GM12874 (cell line): ENCODE measurements around the gene ALK.

ENCODE experiments used
- TF ChIP-seq, protein P1 (sequence below): IDR thresholded peaks from 2 replicates; pipeline ENCODE4 v1.5.1; 2011; ENCODE audit warnings: low read depth, mild to moderate bottlenecking, control low read depth, low read length, moderate library complexity; ENCODE audit not compliant: insufficient read depth

ALK gene

DNA sequence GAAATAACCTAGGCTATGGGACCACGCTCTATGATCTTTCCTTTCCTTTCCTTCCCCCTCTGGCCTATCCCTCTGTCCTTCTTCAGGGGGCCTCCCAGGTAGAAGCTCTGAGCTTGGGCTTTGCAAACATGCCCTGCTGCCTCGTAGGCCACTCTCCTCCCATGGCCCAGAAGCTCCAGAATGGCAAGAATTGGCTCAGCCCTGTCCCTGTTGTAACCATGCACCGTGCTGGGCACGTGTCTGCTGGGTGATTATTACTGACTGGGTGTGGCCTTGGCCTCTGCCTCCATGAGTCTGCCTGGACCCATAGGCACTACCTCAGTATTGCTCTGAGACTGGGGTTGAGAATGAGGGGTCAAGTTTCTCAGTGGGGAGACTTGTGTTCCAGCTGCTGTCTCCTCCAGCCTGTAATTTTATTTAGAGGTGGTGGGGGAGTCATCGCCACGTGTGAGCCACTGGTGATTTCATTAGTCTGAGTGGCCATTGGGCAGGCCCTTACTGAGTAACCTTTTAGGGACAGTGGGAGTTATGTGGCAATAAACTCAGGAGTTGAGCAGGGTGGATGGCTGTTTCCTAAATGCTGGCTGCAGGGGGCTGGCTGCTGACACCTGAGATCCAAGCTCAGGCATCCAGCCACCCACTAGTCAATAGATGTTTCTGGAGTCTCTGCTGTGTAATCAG lies 648.2 kb downstream of the ALK start:
- TF ChIP-seq, protein P1, sequence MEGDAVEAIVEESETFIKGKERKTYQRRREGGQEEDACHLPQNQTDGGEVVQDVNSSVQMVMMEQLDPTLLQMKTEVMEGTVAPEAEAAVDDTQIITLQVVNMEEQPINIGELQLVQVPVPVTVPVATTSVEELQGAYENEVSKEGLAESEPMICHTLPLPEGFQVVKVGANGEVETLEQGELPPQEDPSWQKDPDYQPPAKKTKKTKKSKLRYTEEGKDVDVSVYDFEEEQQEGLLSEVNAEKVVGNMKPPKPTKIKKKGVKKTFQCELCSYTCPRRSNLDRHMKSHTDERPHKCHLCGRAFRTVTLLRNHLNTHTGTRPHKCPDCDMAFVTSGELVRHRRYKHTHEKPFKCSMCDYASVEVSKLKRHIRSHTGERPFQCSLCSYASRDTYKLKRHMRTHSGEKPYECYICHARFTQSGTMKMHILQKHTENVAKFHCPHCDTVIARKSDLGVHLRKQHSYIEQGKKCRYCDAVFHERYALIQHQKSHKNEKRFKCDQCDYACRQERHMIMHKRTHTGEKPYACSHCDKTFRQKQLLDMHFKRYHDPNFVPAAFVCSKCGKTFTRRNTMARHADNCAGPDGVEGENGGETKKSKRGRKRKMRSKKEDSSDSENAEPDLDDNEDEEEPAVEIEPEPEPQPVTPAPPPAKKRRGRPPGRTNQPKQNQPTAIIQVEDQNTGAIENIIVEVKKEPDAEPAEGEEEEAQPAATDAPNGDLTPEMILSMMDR = no peak

DNA sequence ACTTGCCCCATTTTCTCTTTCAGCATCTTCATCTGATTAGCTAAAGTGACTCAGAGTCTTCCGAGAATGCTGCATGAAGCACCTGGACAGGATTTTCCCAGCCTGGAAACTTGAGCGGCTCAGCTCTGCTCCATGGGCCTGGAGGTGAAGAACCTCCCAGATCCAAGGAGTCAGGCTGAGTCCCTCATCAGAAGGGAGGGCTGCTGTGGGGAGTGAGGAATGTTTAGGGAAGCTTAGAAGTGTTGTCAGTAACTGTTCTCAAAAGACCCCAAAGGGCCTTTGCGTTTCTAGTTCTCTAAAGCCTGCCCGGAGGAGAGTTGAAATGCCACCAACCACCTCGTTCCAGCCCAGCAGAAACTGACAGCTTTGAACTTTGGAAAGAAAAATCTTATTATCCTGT lies 649.1 kb downstream of the ALK start:
- TF ChIP-seq, protein P1 = no peak

DNA sequence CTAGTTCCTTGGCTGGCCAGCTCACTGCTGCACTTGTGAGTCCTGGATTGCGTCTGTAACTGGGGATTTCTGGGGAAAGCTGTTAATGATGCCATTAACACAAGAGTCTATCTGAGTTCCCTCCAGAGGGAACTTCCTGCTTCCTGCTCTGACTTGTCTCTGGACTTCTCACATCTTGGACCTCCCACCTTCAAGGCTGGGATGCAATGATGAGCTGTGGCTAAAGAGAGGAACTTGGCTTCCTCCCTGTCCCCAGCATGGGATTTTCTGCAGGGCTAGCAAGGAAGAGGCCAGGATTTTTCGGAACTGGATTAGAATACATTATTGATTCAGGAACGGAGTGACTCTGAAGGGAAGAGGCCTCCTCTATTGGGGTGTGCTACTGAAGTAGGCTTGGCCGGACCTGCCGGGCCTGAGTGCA lies 650.7 kb downstream of the ALK start:
- TF ChIP-seq, protein P1 = no peak

DNA sequence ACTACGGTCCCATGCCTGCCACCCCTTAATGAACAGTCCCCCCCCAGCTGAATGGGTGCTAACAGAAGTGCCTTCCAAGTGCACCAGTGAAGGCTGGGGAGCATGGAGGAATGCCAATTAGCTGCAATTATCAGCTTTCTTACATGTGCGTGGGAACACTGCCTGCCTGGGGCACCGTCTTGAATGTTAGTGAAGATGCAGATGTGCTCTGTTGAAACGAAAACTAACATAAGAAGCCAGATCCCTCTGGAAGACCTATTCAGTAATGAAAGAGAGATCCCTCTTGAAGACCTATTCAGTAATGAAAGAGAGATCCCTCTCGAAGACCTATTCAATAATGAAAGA lies 651.6 kb downstream of the ALK start:
- TF ChIP-seq, protein P1 = no peak

DNA sequence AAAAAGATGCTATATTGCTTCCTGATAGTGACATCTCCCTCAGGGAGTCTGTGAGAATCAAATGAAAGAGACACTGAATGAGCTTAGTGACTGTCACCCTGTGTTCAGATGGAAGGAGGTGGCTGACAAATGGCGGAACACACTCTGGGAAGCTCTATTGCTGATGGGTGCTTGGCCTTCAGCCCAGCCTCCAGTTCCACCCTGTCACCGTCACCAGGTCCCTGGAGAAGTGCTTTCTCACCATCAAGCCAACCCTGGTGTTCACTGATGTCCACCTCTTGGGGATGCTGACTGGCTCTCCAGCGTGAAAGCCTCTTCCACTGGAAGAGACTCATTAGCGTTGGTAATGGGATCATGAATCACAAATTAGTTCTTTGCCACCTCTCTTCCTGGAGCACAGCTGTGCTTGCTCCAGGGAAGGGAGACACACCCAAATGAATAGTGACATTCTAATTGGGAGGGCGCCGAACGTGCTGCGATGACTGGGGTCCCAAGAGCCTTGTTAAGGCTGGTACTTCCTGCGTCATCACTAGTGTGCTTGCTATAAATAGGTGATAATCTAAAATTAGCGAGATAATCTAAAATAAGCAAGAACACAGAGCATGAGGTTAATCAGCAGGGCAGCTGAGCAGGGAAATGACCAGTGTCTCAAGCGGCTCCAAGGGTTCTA lies 652.2 kb downstream of the ALK start:
- TF ChIP-seq, protein P1 = no peak

DNA sequence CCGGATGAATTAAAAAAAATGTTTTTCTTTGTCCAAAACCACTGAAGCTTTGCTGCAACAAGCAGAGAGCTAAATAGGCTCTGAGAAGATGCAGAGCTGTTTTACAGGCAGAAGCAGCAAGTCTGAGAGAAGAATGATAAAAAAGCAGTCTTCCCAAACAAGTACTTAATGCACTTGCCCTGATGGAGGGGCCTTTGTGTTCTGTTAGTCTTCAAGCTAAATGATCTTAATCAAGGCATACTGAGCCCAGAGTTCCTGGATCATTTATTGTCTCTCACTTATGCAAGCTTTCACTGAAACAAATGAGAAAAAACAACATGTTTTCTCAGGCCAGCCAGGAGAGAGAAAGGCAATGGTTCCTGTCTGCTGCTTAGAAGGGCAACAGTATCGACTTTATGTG lies 653.7 kb downstream of the ALK start:
- TF ChIP-seq, protein P1 = no peak

DNA sequence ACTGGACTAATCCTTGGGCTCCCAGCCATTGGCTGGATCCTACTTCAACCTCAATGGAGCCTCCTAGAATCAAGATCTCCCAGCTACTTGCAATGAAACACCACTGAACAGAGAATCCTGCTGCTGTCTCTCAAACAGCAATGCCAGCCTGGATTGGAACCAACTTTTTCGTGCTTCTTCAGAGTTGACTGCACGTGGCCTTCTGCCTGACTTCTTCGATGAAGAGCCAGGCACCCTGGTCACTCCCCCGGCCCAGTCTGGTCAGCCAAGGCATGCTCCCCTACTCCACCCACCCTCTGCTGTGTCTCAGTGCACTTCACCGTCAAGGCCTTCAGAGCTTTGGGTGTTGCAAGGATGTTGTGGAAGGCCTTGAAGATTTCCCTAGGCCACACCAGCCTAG lies 657.5 kb downstream of the ALK start:
- TF ChIP-seq, protein P1 = no peak
